NB4 (cell line): ENCODE data around the gene COBL.

Experiments used
- CTCF ChIP-seq: IDR thresholded peaks from one replicate; pipeline ENCODE4 v1.5.1; 2012; ENCODE audit warnings: low read depth, low read length
- MAX ChIP-seq: IDR thresholded peaks from 2 replicates; pipeline ENCODE4 v1.6.1; 2011; ENCODE audit warnings: low read depth, low read length
- POLR2A ChIP-seq: IDR thresholded peaks from 2 replicates; pipeline ENCODE4 v1.6.1; 2011; ENCODE audit warnings: mild to moderate bottlenecking; ENCODE audit not compliant: insufficient read length; ENCODE audit errors: extremely low read depth

- TF ChIP-seq CTCF: no peak
- TF ChIP-seq POLR2A: no peak
- no peak for TF ChIP-seq MAX
Observed at GRCh38 chr7:51058764-51059163, 257.8 kb downstream of the COBL start.
